Activated CD4-positive, alpha-beta T cell treated with anti-CD3 and anti-CD28 coated beads, Interleukin-2, amount 10 ng/mL, durations not matched to agents 7 days and 5 days (primary cell): ENCODE results near the gene PTPN7. TPM values are rescaled to one million over a fixed set of nuclear protein-coding genes. Genes with fewer than 3 reads are reported as not detected.
A peak's percentile ranks its signal among the peaks of the same experiment; 100 is the strongest.
"Not testable (repeated sequence)": the region's sequence is repeated elsewhere in the genome, so short reads cannot be mapped to it uniquely, and the experiment has no call there.

Experiments used
- CTCF ChIA-PET: fragments of 350-600 bp; sonication (Branson Sonifier 250); formaldehyde crosslinking; loops from one replicate; lab custom pipeline; 2021; ENCODE audit warnings: antibody characterized with exemption; lab: Charles Lee
- POLR2A ChIA-PET: fragments of 350-600 bp; sonication (Branson Sonifier 250); formaldehyde crosslinking; loops from one replicate; lab custom pipeline; 2021; ENCODE audit warnings: antibody characterized with exemption; lab: Charles Lee
- DNase-seq: peaks from one replicate; pipeline ENCODE4 v3.0.0-alpha.2; 2020
- H3K27ac Mint-ChIP-seq: one replicate; pipeline ENCODE4 v1.8.0; 2021; ENCODE audit warnings: mild to moderate bottlenecking, moderate library complexity, mixed read lengths
- H3K27me3 Mint-ChIP-seq: one replicate; pipeline ENCODE4 v1.8.0; 2021; ENCODE audit warnings: mixed read lengths
- H3K36me3 Mint-ChIP-seq: one replicate; pipeline ENCODE4 v1.8.0; 2021; ENCODE audit warnings: low read depth, mixed read lengths
- H3K4me1 Mint-ChIP-seq: one replicate; pipeline ENCODE4 v1.8.0; 2021; ENCODE audit warnings: mixed read lengths
- H3K4me3 Mint-ChIP-seq: one replicate; pipeline ENCODE4 v1.8.0; 2021; ENCODE audit warnings: mild to moderate bottlenecking, moderate library complexity, mixed read lengths
- H3K9me3 Mint-ChIP-seq: one replicate; pipeline ENCODE4 v1.8.0; 2021; ENCODE audit warnings: mixed read lengths
- total RNA-seq, 2 experiments: library from RNA; stranded (reverse); gene quantifications; one replicate each; pipeline ENCODE4 v1.2.3, GENCODE V29; 2021

Gene PTPN7
- total RNA-seq, 2 experiments from 2014 or later: 183 to 188 TPM

- Mint-ChIP-seq H3K4me3 (no peak overlapping the region), H3K27ac (no peak overlapping the region), H3K27me3 (no peaks in the 10 kb centered on the region), H3K9me3 (no peaks in the 10 kb centered on the region), H3K4me1 (peaks cover 40% of the 10 kb centered on the region), H3K36me3 (peaks cover 67% of the 10 kb centered on the region)
- DNase-seq: no peak
- ChIA-PET CTCF (interaction anchor here (0.8 to 0.9 kb wide), 2 partner anchors 9 to 18 kb away, joined by 3 read pairs; no protein-coding TSS in a partner anchor), POLR2A (no interaction called here)
These were observed 7.1 kb downstream of the PTPN7 start for GRCh38 chr1:202153284-202153683.

GRCh38 chr1:202152399-202152798 is 8.0 kb downstream of the PTPN7 start:
- no peak overlapping the region for H3K27ac Mint-ChIP-seq
- CTCF ChIA-PET: no interaction called here
- H3K27me3 Mint-ChIP-seq: no peaks in the 10 kb centered on the region
- H3K4me3 Mint-ChIP-seq: no peak overlapping the region
- H3K4me1 Mint-ChIP-seq: peaks cover 34% of the 10 kb centered on the region
- H3K9me3 Mint-ChIP-seq: no peaks in the 10 kb centered on the region
- POLR2A ChIA-PET: no interaction called here
- no peak for DNase-seq
- H3K36me3 Mint-ChIP-seq: peaks cover 65% of the 10 kb centered on the region

GRCh38 chr1:202151045-202151444 is 9.4 kb downstream of the PTPN7 start:
- Mint-ChIP-seq H3K4me1 (peaks cover 25% of the 10 kb centered on the region), H3K36me3 (peaks cover 61% of the 10 kb centered on the region)

GRCh38 chr1:202150602-202151001 is 9.8 kb downstream of the PTPN7 start:
- Mint-ChIP-seq H3K27me3 (no peaks in the 10 kb centered on the region), H3K4me3 (no peak overlapping the region), H3K9me3 (no peaks in the 10 kb centered on the region), H3K27ac (no peak overlapping the region), H3K36me3 (peaks cover 58% of the 10 kb centered on the region), H3K4me1 (peaks cover 23% of the 10 kb centered on the region)
- ChIA-PET POLR2A (interaction anchor here (0.6 kb wide), 1 partner anchor 8 kb away, joined by 3 read pairs; no protein-coding TSS in a partner anchor), CTCF (interaction anchor here (0.9 kb wide), 1 partner anchor 12 kb away, joined by 3 read pairs; no protein-coding TSS in a partner anchor)
- no peak for DNase-seq

More at GRCh38 chr1:202151045-202151444, 9.4 kb downstream of the PTPN7 start:
- no peak for DNase-seq
- Mint-ChIP-seq H3K27ac (no peak overlapping the region), H3K4me3 (no peak overlapping the region), H3K9me3 (no peaks in the 10 kb centered on the region), H3K27me3 (no peaks in the 10 kb centered on the region)
- ChIA-PET POLR2A (interaction anchor here (0.6 kb wide), 1 partner anchor 8 kb away, joined by 3 read pairs; no protein-coding TSS in a partner anchor), CTCF (interaction anchor here (0.9 kb wide), 1 partner anchor 12 kb away, joined by 3 read pairs; no protein-coding TSS in a partner anchor)

GRCh38 chr1:202150187-202150586 is 10.2 kb downstream of the PTPN7 start:
- H3K4me1 Mint-ChIP-seq: peaks cover 23% of the 10 kb centered on the region
- POLR2A ChIA-PET: no interaction called here
- CTCF ChIA-PET: no interaction called here
- H3K27me3 Mint-ChIP-seq: no peaks in the 10 kb centered on the region
- H3K36me3 Mint-ChIP-seq: peaks cover 54% of the 10 kb centered on the region
- no peak overlapping the region for H3K4me3 Mint-ChIP-seq
- H3K27ac Mint-ChIP-seq: no peak overlapping the region
- no peaks in the 10 kb centered on the region for H3K9me3 Mint-ChIP-seq
- DNase-seq: no peak

- no peak overlapping the region for H3K27ac Mint-ChIP-seq
- H3K9me3 Mint-ChIP-seq: no peaks in the 10 kb centered on the region
- H3K4me3 Mint-ChIP-seq: no peak overlapping the region
- H3K36me3 Mint-ChIP-seq: peaks cover 47% of the 10 kb centered on the region
- peaks cover 19% of the 10 kb centered on the region for H3K4me1 Mint-ChIP-seq
- H3K27me3 Mint-ChIP-seq: no peaks in the 10 kb centered on the region
- ChIA-PET POLR2A (no interaction called here), CTCF (interaction anchor here (6.5 kb wide), 1 partner anchor 11 kb away, joined by 35 read pairs; the partner anchor contains the start of gene PTPN7)
- DNase-seq: no peak
These were observed 10.8 kb downstream of the PTPN7 start for GRCh38 chr1:202149566-202149965.

GRCh38 chr1:202148391-202148790 is 12.0 kb downstream of the PTPN7 start:
- Mint-ChIP-seq H3K4me1 (peaks cover 20% of the 10 kb centered on the region), H3K27me3 (no peaks in the 10 kb centered on the region), H3K27ac (no peak overlapping the region), H3K9me3 (no peaks in the 10 kb centered on the region), H3K36me3 (peaks cover 45% of the 10 kb centered on the region), H3K4me3 (no peak overlapping the region)
- CTCF ChIA-PET: interaction anchor here (3.0 to 6.5 kb wide), 3 partner anchors 8 to 13 kb away, joined by 10 to 35 read pairs (median 22); partner anchors contain the start of gene PTPN7
- POLR2A ChIA-PET: no interaction called here
- no peak for DNase-seq

GRCh38 chr1:202146993-202147392 is 13.4 kb downstream of the PTPN7 start:
- peaks cover 32% of the 10 kb centered on the region for H3K4me1 Mint-ChIP-seq
- peaks cover 39% of the 10 kb centered on the region for H3K36me3 Mint-ChIP-seq
- no peaks in the 10 kb centered on the region for H3K27me3 Mint-ChIP-seq
- no peaks in the 10 kb centered on the region for H3K9me3 Mint-ChIP-seq
- CTCF ChIA-PET: interaction anchor here (1.4 to 6.5 kb wide), 4 partner anchors 9 to 16 kb away, joined by 3 to 35 read pairs (median 16); partner anchors contain the start of gene PTPN7
- DNase-seq: no peak
- POLR2A ChIA-PET: interaction anchor here (1.6 kb wide), 1 partner anchor 13 kb away, joined by 6 read pairs; the partner anchor contains the start of gene PTPN7
- H3K27ac Mint-ChIP-seq: no peak overlapping the region
- no peak overlapping the region for H3K4me3 Mint-ChIP-seq

GRCh38 chr1:202146279-202146678 is 14.1 kb downstream of the PTPN7 start:
- Mint-ChIP-seq H3K27me3 (no peaks in the 10 kb centered on the region), H3K9me3 (no peaks in the 10 kb centered on the region), H3K4me3 (no peak overlapping the region), H3K4me1 (peaks cover 35% of the 10 kb centered on the region), H3K27ac (peak overlapping the region; percentile 36), H3K36me3 (peaks cover 38% of the 10 kb centered on the region)
- ChIA-PET CTCF (interaction anchor here (1.4 to 6.5 kb wide), 4 partner anchors 10 to 15 kb away, joined by 3 to 35 read pairs (median 16); partner anchors contain the start of gene PTPN7), POLR2A (interaction anchor here (0.6 to 1.2 kb wide), 2 partner anchors 9 to 14 kb away, joined by 3 to 7 read pairs; partner anchors contain the start of gene PTPN7)
- DNase-seq: no peak

GRCh38 chr1:202145744-202146140 is 14.7 kb downstream of the PTPN7 start:
- Mint-ChIP-seq H3K36me3 (peaks cover 33% of the 10 kb centered on the region), H3K4me1 (peaks cover 35% of the 10 kb centered on the region), H3K27ac (peak overlapping the region; percentile 75), H3K4me3 (peak overlapping the region; percentile 71)
- ChIA-PET CTCF (interaction anchor here (1.4 to 6.5 kb wide), 4 partner anchors 10 to 15 kb away, joined by 3 to 35 read pairs (median 16); partner anchors contain the start of gene PTPN7), POLR2A (interaction anchor here (0.6 to 1.2 kb wide), 2 partner anchors 10 to 14 kb away, joined by 3 to 7 read pairs; partner anchors contain the start of gene PTPN7)
- H3K9me3 Mint-ChIP-seq, DNase-seq, H3K27me3 Mint-ChIP-seq: not testable (repeated sequence)

GRCh38 chr1:202145068-202145743 is 15.2 kb downstream of the PTPN7 start:
- Mint-ChIP-seq H3K4me3 (peak overlapping the region; percentile 71), H3K36me3 (peaks cover 29% of the 10 kb centered on the region)

GRCh38 chr1:202144402-202145067 is 15.9 kb downstream of the PTPN7 start, which contains the start of gene ARL8A:
Gene ARL8A, minus strand, starts transcription at chr1:202144737. Its CDS starts 165 bp downstream, at chr1:202144572.
- Mint-ChIP-seq H3K27ac (peak within 1 kb of the TSS; percentile 83), H3K4me3 (peak within 1 kb of the TSS; percentile 93), H3K4me1 (peaks cover 38% of the 10 kb centered on the region), H3K36me3 (peaks cover 26% of the 10 kb centered on the region), H3K27me3 (no peaks in the 10 kb centered on the region), H3K9me3 (no peaks in the 10 kb centered on the region)
- POLR2A ChIA-PET: interaction anchor here (0.6 to 1.1 kb wide), 2 partner anchors 16 to 198 kb away, joined by 3 to 4 read pairs; partner anchors contain the start of gene PTPN7
- CTCF ChIA-PET: interaction anchor here (0.9 to 6.5 kb wide), 2 partner anchors 16 to 783 kb away, joined by 3 to 35 read pairs; partner anchors contain the start of genes KLHL12 and PTPN7
- DNase-seq: peak; percentile 71

More at GRCh38 chr1:202145068-202145743, 15.2 kb downstream of the PTPN7 start:
- Mint-ChIP-seq H3K27me3 (no peaks in the 10 kb centered on the region), H3K27ac (peak overlapping the region; percentile 75), H3K9me3 (no peaks in the 10 kb centered on the region), H3K4me1 (peaks cover 38% of the 10 kb centered on the region)
- ChIA-PET POLR2A (interaction anchor here (1.2 kb wide), 1 partner anchor 15 kb away, joined by 7 read pairs; the partner anchor contains the start of gene PTPN7), CTCF (interaction anchor here (1.4 to 6.5 kb wide), 3 partner anchors 11 to 15 kb away, joined by 3 to 35 read pairs (median 22); partner anchors contain the start of gene PTPN7)
- no peak for DNase-seq
